Mesenchymal stem cell (in vitro differentiated cells and primary cell): Measurements from ENCODE around the gene CC2D1B.
A peak's percentile ranks its signal among the peaks of the same experiment; 100 is the strongest.

Experiments
- DNase-seq: peaks from one replicate; pipeline ENCODE4 v3.0.0-alpha.2; 2013
- H2AFZ ChIP-seq: one replicate; pipeline ENCODE4 v1.6.1; 2013; ENCODE audit warnings: low read depth, mild to moderate bottlenecking, control low read depth, inconsistent platforms, low read length, moderate library complexity
- H2AK5ac ChIP-seq: 2 replicates; pipeline ENCODE4 v1.6.1; 2013; ENCODE audit warnings: low read length, moderate library complexity, mild to moderate bottlenecking, inconsistent platforms; ENCODE audit not compliant: severe bottlenecking
- H2BK120ac ChIP-seq: one replicate; pipeline ENCODE4 v1.6.1; 2013; ENCODE audit warnings: low read depth, mild to moderate bottlenecking, inconsistent platforms, low read length, moderate library complexity
- H2BK12ac ChIP-seq, 2 experiments: one replicate each; pipeline ENCODE4 v1.6.1; 2013; ENCODE audit warnings: inconsistent platforms in 2 of 2, low read length in 2 of 2, mild to moderate bottlenecking in 2 of 2, moderate library complexity in 2 of 2, control low read depth in 1 of 2
- H2BK15ac ChIP-seq: one replicate; pipeline ENCODE4 v1.6.1; 2013; ENCODE audit warnings: mild to moderate bottlenecking, low read depth, inconsistent platforms; ENCODE audit not compliant: poor library complexity, severe bottlenecking
- H2BK5ac ChIP-seq: 2 replicates; pipeline ENCODE4 v1.6.1; 2013; ENCODE audit warnings: low read depth, mild to moderate bottlenecking, low read length, control low read depth, inconsistent platforms; ENCODE audit not compliant: poor library complexity, severe bottlenecking
- H3K14ac ChIP-seq, 2 experiments: one replicate each; pipeline ENCODE4 v1.6.1; 2013; ENCODE audit warnings: inconsistent platforms in 2 of 2, low read length in 2 of 2, control low read depth in 1 of 2, mild to moderate bottlenecking in 1 of 2, moderate library complexity in 1 of 2
- H3K18ac ChIP-seq, 2 experiments: one replicate each; pipeline ENCODE4 v1.6.1; 2013; ENCODE audit warnings: inconsistent platforms in 2 of 2, low read length in 2 of 2, control low read depth in 1 of 2, low read depth in 1 of 2, mild to moderate bottlenecking in 1 of 2
- H3K23ac ChIP-seq, 2 experiments: one replicate each; pipeline ENCODE4 v1.6.1; 2013; ENCODE audit warnings: inconsistent platforms in 2 of 2, low read length in 2 of 2, mild to moderate bottlenecking in 2 of 2, moderate library complexity in 2 of 2, control low read depth in 1 of 2
- H3K27ac ChIP-seq: 2 replicates; pipeline ENCODE4 v1.5.1; 2013; ENCODE audit warnings: mild to moderate bottlenecking, moderate library complexity, low read length, control low read depth, inconsistent platforms; ENCODE audit not compliant: poor library complexity, severe bottlenecking
- H3K27me3 ChIP-seq, 2 experiments: 2 replicates each; pipeline versions ENCODE4 v1.6.1 to v1.7.0; 2013; ENCODE audit warnings: low read length in 2 of 2, mild to moderate bottlenecking in 2 of 2, moderate library complexity in 2 of 2, control low read depth in 1 of 2, inconsistent platforms in 1 of 2; ENCODE audit not compliant: control insufficient read depth in 1 of 2, insufficient read depth in 1 of 2
- H3K36me3 ChIP-seq, 2 experiments: 2 replicates each; pipeline versions ENCODE4 v1.6.1 to v1.7.0; 2013; ENCODE audit warnings: low read length in 2 of 2, control low read depth in 1 of 2, inconsistent platforms in 1 of 2, low read depth in 1 of 2, mild to moderate bottlenecking in 1 of 2; ENCODE audit not compliant: insufficient read depth in 2 of 2, control insufficient read depth in 1 of 2
- H3K4ac ChIP-seq, 2 experiments: one replicate each; pipeline ENCODE4 v1.6.1; 2013; ENCODE audit warnings: inconsistent platforms in 2 of 2, low read length in 2 of 2, mild to moderate bottlenecking in 2 of 2, moderate library complexity in 2 of 2, control low read depth in 1 of 2, low read depth in 1 of 2
- H3K4me1 ChIP-seq: 2 replicates; pipeline ENCODE4 v1.6.1; 2013; ENCODE audit warnings: low read depth, low read length, control low read depth; ENCODE audit not compliant: control insufficient read depth, insufficient read depth
- H3K4me2 ChIP-seq: 2 replicates; pipeline ENCODE4 v1.6.1; 2013; ENCODE audit warnings: low read length, mild to moderate bottlenecking, inconsistent platforms; ENCODE audit not compliant: poor library complexity, severe bottlenecking
- H3K4me3 ChIP-seq, 2 experiments: 2 replicates each; pipeline versions ENCODE4 v1.5.1 to v1.7.0; 2013; ENCODE audit warnings: low read length in 2 of 2, mild to moderate bottlenecking in 2 of 2, control low read depth in 1 of 2, low read depth in 1 of 2; ENCODE audit not compliant: insufficient read depth in 1 of 2
- H3K79me1 ChIP-seq: replicated peaks from 2 replicates; pipeline ENCODE4 v1.6.1; 2013; ENCODE audit warnings: mild to moderate bottlenecking, control low read depth, low read length, inconsistent platforms; ENCODE audit not compliant: poor library complexity, severe bottlenecking
- H3K9ac ChIP-seq: 2 replicates; pipeline ENCODE4 v1.7.0; 2013; ENCODE audit warnings: mild to moderate bottlenecking, low read length, moderate library complexity
- H3K9me3 ChIP-seq: 2 replicates; pipeline ENCODE4 v1.7.0; 2013; ENCODE audit warnings: mild to moderate bottlenecking, low read length; ENCODE audit not compliant: control insufficient read depth
- H4K8ac ChIP-seq: one replicate; pipeline ENCODE4 v1.6.1; 2013; ENCODE audit warnings: inconsistent platforms, mild to moderate bottlenecking, low read length, moderate library complexity
- H4K91ac ChIP-seq: one replicate; pipeline ENCODE4 v1.6.1; 2013; ENCODE audit warnings: mild to moderate bottlenecking, low read length, inconsistent platforms
- WGBS: methylation state at CpG from one replicate; pipeline ENCODE4 v1.1.7; 2013; ENCODE audit warnings: mixed read lengths; 5-methylcytosine and 5-hydroxymethylcytosine counted together

CC2D1B gene

GRCh38 chr1:52365071-52365745 is 797 bp downstream of the CC2D1B start:
- 7% methylated on average over 22 of the region's 22 CpGs for WGBS
- peak overlapping the region; percentile 29 to 57 for H2BK12ac ChIP-seq
- no peak overlapping the region for H2BK5ac ChIP-seq
- peak overlapping the region; percentile 95 to 99 for H3K18ac ChIP-seq
- peak overlapping the region; percentile 77 for H3K27ac ChIP-seq
- H3K14ac ChIP-seq, result peak overlapping the region in 1 of 2 experiments; percentile 100
- H3K4me1 ChIP-seq, result peaks cover 22% of the 10 kb centered on the region
- H4K91ac ChIP-seq, result peak overlapping the region; percentile 98
- peak overlapping the region; percentile 67 to 94 for H3K23ac ChIP-seq
- peak overlapping the region; percentile 87 for H3K4me2 ChIP-seq
- peaks cover 29 to 35% of the 10 kb centered on the region in 2 experiments for H3K36me3 ChIP-seq
- H4K8ac ChIP-seq, result peak overlapping the region; percentile 93
- peak overlapping the region; percentile 88 to 94 for H3K4me3 ChIP-seq
- DNase-seq, result peak; percentile 92
- peak overlapping the region; percentile 99 to 100 for H3K4ac ChIP-seq
- H3K9ac ChIP-seq, result peak overlapping the region; percentile 92
- peak overlapping the region; percentile 91 for H2AFZ ChIP-seq
- no peaks in the 10 kb centered on the region for H3K27me3 ChIP-seq
- peak overlapping the region; percentile 82 for H2BK15ac ChIP-seq
- no peaks in the 10 kb centered on the region for H3K9me3 ChIP-seq
- peak overlapping the region; percentile 38 for H2AK5ac ChIP-seq
- peaks cover 32% of the 10 kb centered on the region for H3K79me1 ChIP-seq
- H2BK120ac ChIP-seq, result peak overlapping the region; percentile 82

GRCh38 chr1:52364235-52364839 is 1.7 kb downstream of the CC2D1B start:
- Histone ChIP-seq H3K36me3 (peaks cover 37 to 43% of the 10 kb centered on the region in 2 experiments), H3K27me3 (no peaks in the 10 kb centered on the region), H3K18ac (no peak overlapping the region), H2AFZ (no peak overlapping the region), H3K4ac (no peak overlapping the region), H3K9me3 (no peaks in the 10 kb centered on the region), H3K4me2 (peak overlapping the region; percentile 87), H2BK15ac (no peak overlapping the region), H3K4me3 (peak overlapping the region in 1 of 2 experiments; percentile 88), H3K79me1 (peaks cover 40% of the 10 kb centered on the region), H3K9ac (peak overlapping the region; percentile 92), H3K23ac (no peak overlapping the region), H3K27ac (no peak overlapping the region), H2BK5ac (no peak overlapping the region), H3K4me1 (peaks cover 22% of the 10 kb centered on the region), H4K91ac (no peak overlapping the region), H2BK12ac (peak overlapping the region in 1 of 2 experiments; percentile 23), H2AK5ac (peak overlapping the region; percentile 24), H4K8ac (peak overlapping the region; percentile 12), H3K14ac (no peak overlapping the region), H2BK120ac (no peak overlapping the region)
- DNase-seq, result no peak
- 88% methylated on average over 5 of the region's 5 CpGs for WGBS

GRCh38 chr1:52360595-52360968 is 5.4 kb downstream of the CC2D1B start:
- Histone ChIP-seq H3K4ac (no peak overlapping the region), H3K9me3 (no peaks in the 10 kb centered on the region), H3K4me3 (no peak overlapping the region), H2BK12ac (no peak overlapping the region), H2BK120ac (no peak overlapping the region), H3K9ac (no peak overlapping the region), H3K23ac (no peak overlapping the region), H3K36me3 (peaks cover 75 to 81% of the 10 kb centered on the region in 2 experiments), H3K27ac (no peak overlapping the region), H4K8ac (no peak overlapping the region), H2BK15ac (no peak overlapping the region), H3K4me1 (peaks cover 15% of the 10 kb centered on the region), H3K27me3 (no peaks in the 10 kb centered on the region), H2AFZ (no peak overlapping the region), H3K14ac (no peak overlapping the region), H3K79me1 (peaks cover 65% of the 10 kb centered on the region), H3K18ac (no peak overlapping the region), H3K4me2 (no peak overlapping the region), H2BK5ac (no peak overlapping the region), H4K91ac (no peak overlapping the region), H2AK5ac (no peak overlapping the region)
- no peak for DNase-seq
- 97% methylated on average over 7 of the region's 7 CpGs for WGBS
